Measurements from ENCODE around the gene RNF187.

RNF187 gene

DNA sequence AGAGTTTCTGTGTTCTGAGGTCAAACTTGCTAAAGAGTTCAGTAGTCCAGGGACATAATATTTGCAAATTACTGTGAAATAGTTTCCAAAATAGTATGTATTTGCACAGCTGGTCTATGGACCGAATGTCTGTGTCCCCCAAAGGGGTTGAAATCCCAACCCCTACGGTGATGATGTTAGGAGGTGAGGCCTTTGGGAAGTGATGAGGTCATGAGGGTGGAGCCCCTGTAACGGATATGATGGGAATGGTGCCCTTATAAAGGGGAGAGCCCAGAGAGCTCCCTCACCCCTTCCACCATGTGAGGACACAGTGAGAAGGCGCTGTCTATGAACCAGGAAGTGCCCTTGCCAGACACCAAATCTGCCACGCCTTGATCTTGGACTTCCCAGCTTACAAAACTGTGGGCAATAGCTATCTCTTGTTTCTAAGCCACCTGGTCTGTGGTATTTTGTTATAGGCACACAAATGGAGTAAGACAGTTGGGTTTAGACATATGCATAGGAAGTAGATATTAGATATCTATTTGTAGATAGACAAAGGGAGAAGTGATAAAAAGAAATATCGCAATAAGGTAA, 21.7 kb downstream of the RNF187 start:
- DNase-seq (ENCODE audit: low read depth in 2 of 2, low spot score in 1 of 2): no peak

DNA sequence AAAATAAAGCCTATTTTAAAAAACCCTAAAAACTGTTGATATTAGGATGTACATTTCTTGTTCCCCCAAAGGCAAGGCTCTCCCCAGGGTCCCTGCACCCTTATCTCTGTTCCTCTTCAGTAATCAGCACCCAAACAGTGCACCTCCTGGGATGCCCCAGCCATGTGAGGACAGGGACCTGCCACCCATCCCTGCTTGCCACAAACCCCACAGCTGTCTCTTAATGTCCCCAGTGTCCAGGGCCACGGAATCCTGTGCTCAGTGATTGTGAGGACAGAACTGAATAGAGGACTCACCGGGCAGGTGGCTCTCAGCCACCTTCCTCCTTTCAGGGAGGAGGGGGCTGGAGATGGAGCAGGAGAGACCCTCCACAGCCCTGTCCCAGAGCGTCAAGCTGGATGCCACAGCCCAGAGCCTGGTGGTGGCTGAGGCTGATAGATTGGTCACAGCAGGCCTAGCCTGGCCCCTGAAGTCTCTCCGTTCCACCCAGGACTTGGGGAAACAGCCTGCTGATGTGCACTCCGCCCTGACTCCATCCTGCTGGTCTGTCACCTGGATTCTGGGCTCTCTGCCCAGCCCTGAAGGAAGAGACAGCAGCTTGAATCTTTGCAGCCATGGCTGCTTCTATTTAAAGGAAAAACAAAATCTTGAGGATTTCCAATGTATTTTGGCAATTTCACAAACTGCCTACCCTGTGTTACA, 23.1 kb downstream of the RNF187 start:
- no peak for DNase-seq (ENCODE audit: low read depth in 2 of 2, low spot score in 1 of 2)

DNA sequence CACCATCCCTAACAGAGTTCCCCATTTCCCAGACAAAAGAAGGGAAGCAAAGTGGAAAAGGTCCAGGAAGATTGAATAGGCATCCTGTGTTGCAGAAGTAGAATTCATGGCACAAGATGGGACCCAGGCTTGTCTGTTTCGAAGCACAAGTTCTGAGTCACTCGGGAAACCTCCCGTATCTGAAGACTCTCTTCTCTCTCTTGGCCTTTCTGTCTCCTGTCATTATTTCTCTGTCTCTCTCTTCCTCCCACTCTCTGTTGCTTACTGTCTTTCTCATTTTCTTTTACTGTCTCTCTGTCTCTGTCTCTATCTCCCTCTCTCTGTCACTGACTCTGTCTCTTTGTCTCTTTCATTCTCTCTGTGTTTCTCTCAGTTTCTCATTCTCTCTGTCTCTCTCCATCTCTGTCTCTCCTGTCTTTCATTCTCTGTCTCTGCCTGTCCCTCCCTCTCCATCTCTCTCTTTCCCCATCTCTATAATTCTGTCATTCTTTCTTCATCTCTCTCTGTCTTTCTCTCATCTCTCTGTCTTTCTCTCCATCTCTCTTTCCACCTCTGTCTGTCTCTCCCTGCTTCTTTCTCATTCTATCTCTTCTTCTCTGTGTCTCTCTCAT, 23.7 kb downstream of the RNF187 start:
- no peak for DNase-seq (ENCODE audit: low read depth in 2 of 2, low spot score in 1 of 2)

DNA sequence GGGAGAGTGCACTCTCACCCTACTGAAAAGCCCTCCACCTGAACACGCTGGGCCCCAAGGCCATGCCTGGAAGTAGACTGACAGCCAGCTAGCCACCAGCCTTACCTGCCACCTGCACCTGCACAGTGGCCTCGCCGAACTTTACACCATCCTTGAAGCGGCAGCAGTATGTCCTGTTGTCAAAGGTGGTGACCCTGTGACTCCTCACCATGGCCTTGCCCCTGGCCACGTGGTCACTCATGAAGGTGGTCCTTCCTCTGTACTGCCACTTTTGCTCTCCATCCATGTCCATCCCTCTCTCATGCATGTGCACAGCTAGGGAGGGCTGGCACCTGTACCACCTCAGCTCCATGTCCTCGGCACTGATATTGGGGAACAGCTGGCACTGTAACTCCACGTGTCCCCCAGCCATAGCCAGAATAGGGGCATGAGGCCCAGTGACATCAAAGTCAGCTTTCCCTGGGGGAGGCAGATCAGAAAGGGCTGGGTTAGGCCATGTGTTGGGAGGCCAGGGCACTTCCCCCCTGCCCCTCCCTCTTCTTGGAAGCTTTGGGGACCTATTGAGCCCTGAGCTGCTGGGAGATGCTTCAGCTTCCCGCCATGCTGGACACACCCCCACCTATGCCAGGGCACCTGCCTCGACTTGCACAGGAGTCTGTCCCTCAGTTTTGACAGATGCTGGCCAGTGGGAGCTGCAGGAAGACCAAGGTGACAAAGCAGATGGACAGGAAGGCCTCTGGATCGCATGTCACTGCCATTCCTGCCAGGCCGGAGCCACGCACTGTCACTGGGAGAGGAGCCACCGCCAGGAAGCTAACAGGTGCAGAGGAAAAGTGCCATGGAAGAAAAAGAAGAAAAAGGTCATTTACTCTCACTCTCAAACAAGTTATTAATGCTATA, 24.6 kb downstream of the RNF187 start:
- no peak for DNase-seq (ENCODE audit: low read depth in 2 of 2, low spot score in 1 of 2)

DNA sequence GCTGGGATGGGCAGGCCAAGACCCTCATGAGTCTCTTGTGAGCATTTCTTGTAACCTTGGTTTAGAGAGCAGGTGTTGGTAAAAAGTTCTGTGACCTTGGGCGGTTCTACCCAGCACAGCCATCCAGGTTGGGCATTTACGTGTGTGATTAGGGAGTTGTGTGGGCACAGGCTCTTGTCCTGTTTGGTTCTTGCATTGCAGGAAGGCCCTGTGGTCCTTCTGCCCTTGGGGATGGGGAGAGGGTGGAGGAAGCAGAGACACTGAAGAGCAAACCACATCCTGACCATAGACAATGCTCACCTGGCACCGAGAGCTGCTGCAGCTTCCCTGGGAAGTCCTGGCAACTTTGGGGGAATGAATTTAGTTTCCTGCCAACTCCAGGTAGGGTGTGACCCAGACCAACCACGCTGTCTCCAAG, 25.6 kb downstream of the RNF187 start:
- no peak for DNase-seq (ENCODE audit: low read depth in 2 of 2, low spot score in 1 of 2)

DNA sequence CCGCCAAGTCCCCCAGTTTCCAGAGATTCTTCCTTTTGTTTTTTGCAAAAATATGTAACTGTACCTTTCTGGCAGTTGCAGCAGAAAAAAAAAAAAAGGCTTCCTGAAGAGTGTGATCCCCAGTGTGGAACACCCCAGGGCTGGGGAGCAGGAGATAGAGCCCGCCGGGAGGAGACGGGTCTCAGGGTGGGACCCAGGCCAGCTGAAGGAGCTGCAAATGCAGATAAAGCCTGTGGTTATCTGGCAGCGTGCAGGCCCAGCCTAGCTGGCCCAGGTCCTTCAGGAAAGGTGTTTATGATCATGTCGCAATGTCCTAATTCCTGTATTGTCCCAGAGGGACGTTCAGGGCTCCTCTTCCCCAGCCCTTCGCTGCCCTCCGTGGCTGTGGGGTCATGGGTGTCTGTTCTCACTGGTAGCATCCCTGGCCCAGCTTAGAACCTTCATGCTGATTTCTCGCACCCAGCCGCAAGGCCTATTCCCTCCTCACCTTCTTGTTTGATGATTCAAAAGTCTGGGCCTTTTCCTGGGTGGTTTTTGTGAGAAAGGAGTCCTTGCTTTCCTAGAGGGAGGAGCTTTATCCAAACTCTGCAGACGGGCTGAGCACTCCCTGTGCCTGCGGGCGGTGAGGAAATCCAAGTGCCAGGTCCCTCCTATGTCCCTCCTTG, 26.2 kb downstream of the RNF187 start:
- DNase-seq (ENCODE audit: low read depth in 2 of 2, low spot score in 1 of 2): no peak

DNA sequence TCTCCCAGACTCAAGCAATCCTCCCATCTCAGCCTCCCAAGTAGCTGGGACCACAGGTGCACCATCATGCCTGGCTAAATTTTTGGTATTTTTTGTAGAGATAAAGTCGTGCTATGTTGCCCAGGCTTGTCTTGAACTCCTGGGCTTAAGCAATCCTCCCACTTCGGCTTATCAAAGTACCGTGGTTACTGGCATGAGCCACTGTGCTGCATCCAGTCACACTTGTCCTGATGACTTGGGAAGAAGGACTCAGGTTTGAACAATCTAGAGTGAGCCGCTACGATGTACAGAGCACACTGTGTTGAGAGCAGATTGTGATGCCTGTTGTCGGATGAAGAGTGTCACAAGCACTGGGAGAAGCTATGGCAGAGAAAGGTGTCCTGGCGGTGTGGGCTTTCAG, 27.2 kb downstream of the RNF187 start:
- DNase-seq (ENCODE audit: low read depth in 2 of 2, low spot score in 1 of 2): no peak

DNA sequence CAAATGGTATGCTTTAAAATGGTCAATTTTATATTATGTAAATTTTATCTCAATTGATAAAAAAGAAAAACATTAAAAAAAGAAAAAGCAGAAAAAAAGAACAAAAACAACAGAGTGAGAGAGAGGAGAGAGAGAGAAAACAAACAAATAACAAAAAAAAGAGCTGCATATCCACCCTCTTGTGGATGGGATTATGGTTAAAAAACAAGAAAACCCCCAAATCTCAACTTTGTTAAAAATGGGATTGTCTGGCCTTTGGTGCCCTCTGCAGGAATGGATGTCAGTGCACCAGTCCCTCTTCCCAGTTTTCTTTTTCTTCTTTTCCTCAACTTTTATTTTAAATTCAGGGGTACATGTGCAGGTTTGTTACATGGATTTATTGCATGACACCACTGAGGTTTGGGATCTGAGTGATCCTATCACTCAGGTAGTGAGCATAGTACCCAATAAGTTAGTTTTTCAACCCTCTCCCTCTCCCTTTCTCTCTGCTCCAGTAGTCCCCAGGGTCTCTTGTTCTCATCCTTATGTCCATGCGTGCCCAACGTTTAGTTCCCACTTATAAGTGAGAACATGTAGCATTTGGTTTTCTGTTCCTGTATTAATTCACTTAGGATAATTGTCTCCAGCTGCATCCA, 28.1 kb downstream of the RNF187 start:
- no peak for DNase-seq (ENCODE audit: low read depth in 2 of 2, low spot score in 1 of 2)

DNA sequence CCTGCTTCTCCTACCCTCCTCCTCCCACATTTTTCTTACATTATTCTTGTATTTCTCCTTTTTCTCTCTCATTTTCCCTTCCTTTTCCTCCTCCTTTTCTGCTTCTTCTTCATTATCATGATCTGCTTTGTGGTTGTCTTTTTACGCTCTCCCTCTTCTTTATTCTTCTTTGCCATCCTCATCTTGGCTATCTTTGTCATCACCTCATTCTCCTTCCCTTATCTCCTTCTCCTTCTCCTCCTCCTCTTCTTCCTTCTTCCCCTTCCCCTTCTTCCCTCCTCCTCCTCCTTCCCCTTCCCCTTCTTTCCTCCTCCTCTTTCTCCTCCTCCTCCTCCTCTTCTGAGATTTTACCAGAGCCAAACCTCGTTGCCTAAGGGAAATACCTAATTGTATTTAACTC, 30.5 kb downstream of the RNF187 start:
- no peak for DNase-seq (ENCODE audit: low read depth in 2 of 2, low spot score in 1 of 2)

DNA sequence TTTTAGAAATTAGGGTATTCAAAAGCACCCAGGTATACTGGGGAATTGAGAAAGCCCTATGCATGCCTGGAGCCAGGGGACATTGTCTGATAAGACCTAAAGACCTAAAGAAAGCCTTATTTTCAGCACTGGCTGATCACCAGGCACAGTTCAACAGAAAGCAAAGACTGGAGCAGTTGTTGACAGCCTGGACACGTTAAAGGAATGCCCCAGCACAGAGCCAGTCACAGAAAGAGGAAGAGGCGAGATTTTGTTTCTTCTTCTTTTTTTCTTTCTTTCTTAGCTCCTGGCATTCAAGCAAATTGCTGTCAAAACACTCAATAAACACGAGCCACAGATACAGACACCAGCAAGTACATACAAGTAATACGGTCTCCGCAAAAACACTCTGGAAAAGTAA, 40.4 kb downstream of the RNF187 start:
- DNase-seq (ENCODE audit: low read depth in 2 of 2, low spot score in 1 of 2): no peak

DNA sequence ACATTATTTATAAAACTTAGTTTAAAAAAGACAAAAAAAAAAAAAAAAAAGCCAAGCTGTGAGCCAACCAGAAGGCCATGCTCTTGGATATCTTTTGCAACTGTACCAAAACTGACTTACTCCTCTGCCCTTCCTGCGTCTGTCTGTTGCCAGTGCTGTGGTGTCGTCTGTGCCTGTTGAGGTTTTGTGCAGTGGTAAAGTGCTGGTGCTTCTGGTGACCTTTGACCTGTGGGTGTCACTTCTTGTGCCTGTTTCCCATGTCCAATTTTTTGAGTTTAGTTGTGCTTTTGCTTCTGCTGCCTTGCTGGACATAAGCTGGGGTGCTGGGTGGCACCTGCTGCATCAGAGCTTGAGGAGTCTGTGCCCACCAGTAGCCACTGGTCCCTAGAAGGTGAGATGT, 41.4 kb downstream of the RNF187 start:
- DNase-seq (ENCODE audit: low read depth in 2 of 2, low spot score in 1 of 2): no peak

DNA sequence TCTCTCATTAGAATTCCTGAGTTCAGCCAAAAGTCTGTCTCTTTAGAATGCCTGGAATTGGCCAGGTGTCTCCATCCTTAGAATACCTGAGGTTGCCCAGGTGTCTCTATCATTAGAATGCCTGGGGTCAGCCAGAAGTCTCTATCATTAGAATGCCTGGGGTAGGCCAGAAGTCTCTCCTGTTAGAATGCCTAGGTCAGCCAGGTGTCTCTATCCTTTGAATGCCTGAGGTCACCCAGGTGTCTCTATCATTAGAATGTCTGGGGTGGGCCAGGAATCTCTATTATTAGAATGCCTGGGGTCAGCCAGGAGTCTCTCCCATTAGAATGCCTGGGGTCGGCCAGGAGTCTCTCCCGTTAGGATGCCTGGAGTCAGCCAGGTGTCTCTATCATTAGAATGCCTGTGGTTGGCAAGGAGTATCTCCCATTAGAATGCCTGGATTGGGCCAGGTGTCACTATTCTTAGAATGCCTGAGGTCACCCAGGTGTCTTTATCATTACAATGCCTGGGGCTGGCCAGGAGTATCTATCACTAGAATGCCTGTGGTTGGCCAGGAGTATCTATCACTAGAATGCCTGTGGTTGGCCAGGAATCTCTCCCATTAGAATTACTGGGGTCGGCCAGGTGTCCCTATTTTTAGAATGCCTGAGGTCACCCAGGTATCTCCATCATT, 43.0 kb downstream of the RNF187 start:
- DNase-seq (ENCODE audit: low read depth in 2 of 2, low spot score in 1 of 2): no peak

DNA sequence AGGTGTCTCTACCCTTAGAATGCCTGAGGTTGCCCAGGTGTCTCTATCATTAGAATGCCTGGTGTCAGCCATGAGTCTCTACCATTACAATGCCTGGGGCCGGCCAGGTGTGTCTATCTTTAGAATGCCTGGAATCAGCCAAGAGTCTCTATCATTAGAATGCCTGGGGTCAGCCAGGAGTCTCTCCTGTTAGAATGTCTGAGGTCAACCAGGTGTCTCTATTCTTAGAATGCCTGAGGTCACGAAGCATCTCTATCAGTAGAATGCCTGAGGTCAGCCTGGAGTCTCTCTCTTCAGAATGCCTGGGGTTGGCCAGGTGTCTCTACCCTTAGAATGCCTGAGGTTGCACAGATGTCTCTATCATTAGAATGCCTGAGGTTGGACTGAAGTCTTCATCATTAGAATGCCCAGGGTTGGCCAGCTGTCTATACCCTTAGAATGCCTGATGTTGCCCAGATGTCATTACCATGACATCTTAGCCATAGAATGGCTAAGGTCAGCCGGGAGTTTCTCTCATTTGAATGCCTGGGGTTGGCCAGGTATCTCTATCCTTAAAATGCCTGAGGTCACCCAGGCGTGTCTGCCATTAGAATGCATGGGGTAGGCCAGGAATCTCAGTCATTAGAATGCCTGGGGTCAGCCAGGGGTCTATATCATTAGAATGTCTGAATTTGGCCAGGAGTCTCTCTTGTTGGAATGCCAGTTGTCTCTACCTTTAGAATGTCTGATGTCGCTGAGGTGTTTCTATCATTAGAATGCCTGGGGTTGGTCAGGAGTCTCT, 44.0 kb downstream of the RNF187 start:
- DNase-seq (ENCODE audit: low read depth in 2 of 2, low spot score in 1 of 2): no peak

DNA sequence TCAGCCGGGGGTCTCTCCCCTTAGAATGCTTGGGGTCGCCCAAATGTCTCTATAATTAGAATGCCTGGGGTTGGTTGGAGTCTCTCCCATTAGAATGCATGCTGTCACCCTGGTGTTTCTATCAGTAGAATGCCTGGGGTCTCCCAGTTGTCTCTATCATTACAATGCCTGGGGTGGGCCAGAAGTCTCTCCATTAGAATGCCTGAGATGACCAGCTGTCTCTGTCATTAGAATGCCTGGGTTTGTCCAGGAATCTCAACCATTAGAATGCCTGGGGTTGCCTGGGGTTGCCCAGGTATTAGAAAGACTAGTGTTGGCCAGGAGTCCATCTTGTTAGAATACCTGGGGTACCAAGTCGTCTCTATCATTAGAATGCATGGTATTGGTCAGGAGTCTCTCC, 51.6 kb downstream of the RNF187 start:
- no peak for DNase-seq (ENCODE audit: low read depth in 2 of 2, low spot score in 1 of 2)

DNA sequence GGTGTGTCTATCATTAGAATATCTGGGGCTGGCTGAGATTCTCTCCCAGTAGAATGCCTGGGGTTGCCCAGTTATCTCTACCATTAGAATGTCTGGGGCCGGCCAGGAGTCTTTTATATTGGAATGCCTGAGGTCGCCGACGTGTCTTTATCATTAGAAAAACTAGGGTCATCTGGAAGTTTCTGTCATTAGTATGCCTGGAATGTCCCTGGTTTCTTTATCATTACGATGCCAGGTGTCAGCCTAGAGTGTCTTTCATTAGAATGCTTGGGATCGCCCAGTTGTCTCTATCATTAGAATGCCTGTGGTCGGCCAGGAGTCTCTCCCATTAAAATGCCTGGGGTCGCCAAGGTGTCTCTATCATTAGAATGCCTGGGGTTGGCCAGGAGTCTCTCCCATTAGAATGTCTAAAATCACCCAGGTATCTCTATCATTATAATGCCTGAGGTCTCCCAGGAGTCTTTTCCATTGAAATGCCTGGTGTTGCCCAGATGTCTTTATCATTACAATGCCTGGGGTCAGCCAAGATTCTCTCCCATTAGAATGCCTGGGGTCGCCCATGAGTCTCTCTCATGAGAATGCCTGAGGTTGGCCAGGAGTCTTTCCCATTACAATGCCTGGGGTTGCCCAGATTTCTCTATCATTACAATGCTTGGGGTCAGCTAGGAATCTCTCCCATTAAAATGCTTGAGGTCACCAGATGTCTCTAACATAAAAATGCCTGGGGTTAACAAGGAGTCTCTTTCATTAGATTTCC, 53.2 kb downstream of the RNF187 start:
- no peak for DNase-seq (ENCODE audit: low read depth in 2 of 2, low spot score in 1 of 2)

DNA sequence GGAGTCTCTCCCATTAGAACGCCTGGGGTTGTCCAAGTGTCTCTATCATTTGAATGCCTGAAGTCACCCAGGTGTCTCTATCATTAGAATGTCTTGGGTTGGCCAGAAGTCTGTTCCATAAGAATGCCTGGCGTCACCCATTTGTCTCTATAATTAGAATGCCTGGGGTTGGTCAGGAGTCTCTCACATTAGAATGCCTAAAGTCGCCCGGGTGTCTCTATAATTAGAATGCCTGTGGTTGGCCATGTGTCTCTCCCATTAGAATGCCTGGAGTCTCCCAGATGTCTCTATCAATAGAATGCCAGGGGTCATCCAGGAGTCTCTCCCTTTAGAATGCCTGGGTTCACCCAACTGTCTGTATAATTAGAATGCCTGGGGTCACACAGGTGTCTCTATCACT, 54.5 kb downstream of the RNF187 start:
- DNase-seq (ENCODE audit: low read depth in 2 of 2, low spot score in 1 of 2): no peak

DNA sequence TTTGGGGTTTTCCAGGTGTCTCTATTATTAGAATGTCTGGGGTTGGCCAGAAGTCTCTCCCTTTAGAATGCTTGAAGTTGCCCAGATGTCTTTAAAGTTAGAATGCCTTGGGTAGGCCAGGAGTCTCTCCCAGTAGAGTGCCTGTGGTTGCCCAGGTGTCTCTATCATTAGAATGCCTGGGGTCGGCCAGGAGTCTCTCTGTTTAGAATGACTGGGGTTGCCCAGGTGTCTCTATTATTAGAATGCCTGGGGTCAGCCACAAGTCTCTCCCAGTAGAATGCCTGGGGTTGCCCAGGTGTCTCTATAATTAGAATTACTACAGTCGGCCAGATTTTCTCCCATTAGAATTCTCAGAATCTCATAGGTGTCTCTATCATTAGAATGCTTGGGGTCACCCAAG, 55.2 kb downstream of the RNF187 start:
- no peak for DNase-seq (ENCODE audit: low read depth in 2 of 2, low spot score in 1 of 2)

DNA sequence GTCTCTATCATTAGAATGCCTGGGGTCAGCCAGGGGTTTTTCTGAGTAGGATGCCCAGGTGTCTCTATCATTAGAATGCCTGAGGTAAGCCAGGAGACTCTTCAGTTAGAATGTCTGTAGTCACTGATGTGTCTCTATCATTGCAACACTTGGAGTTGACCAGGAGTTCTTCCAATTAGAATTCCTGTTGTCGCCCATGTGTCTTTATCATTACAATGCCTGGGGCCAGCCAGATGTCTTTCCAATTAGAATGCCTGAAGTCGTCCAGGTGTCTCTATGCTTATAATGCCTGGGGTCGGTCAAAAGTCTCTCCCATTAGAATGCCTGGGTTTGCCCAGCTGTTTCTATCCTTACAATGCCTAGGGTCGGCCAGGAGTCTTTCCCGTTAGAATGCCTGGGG, 55.8 kb downstream of the RNF187 start:
- DNase-seq (ENCODE audit: low read depth in 2 of 2, low spot score in 1 of 2): no peak

DNA sequence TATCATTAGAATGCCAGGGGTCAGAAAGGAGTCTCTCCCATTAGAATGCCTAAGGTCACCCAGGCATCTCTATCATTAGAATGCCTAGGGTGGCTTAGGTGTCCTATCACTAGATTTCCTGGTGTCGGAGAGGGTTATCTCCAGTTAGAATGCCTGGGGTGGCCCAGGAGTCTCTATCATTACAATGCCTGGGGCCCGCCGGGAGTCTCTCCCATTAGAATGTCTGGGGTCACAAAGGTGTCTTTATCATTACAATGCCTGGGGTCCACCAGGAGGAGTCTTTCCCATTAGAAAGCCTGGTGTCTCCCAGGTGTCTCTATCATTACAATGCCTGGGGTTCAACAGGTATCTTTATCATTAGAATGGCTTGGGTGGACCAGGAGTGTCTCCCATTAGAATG, 56.2 kb downstream of the RNF187 start:
- DNase-seq (ENCODE audit: low read depth in 2 of 2, low spot score in 1 of 2): no peak

All from stimulated activated CD8-positive, alpha-beta memory T cell treated with anti-CD3 and anti-CD28 coated beads, Interleukin-4, amount 100 ng/mL, for 1 hour (primary cell).